ENCODE results near the gene DSCAML1. TPM values are rescaled to one million over a fixed set of nuclear protein-coding genes. Genes with fewer than 3 reads are reported as not detected.

DSCAML1 gene
- total RNA-seq, 1 donor from 2014 or later = 1.3 TPM

GRCh38 chr11:117502015-117502778, 294.8 kb downstream of the DSCAML1 start:
- Histone ChIP-seq H3K4me3 (no peak overlapping the region), H3K27ac (no peak overlapping the region), H3K4me1 (no peaks in the 10 kb centered on the region), H3K36me3 (no peaks in the 10 kb centered on the region), H3K9me3 (no peaks in the 10 kb centered on the region), H3K27me3 (no peaks in the 10 kb centered on the region)
- intact Hi-C loops (cut with DNase I) = no loop called here
- TF ChIP-seq, protein P1, sequence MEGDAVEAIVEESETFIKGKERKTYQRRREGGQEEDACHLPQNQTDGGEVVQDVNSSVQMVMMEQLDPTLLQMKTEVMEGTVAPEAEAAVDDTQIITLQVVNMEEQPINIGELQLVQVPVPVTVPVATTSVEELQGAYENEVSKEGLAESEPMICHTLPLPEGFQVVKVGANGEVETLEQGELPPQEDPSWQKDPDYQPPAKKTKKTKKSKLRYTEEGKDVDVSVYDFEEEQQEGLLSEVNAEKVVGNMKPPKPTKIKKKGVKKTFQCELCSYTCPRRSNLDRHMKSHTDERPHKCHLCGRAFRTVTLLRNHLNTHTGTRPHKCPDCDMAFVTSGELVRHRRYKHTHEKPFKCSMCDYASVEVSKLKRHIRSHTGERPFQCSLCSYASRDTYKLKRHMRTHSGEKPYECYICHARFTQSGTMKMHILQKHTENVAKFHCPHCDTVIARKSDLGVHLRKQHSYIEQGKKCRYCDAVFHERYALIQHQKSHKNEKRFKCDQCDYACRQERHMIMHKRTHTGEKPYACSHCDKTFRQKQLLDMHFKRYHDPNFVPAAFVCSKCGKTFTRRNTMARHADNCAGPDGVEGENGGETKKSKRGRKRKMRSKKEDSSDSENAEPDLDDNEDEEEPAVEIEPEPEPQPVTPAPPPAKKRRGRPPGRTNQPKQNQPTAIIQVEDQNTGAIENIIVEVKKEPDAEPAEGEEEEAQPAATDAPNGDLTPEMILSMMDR (IDR thresholded peaks at IDR 0.05) = no peak
- no peak for ATAC-seq
- DNase-seq = no peak

DNA sequence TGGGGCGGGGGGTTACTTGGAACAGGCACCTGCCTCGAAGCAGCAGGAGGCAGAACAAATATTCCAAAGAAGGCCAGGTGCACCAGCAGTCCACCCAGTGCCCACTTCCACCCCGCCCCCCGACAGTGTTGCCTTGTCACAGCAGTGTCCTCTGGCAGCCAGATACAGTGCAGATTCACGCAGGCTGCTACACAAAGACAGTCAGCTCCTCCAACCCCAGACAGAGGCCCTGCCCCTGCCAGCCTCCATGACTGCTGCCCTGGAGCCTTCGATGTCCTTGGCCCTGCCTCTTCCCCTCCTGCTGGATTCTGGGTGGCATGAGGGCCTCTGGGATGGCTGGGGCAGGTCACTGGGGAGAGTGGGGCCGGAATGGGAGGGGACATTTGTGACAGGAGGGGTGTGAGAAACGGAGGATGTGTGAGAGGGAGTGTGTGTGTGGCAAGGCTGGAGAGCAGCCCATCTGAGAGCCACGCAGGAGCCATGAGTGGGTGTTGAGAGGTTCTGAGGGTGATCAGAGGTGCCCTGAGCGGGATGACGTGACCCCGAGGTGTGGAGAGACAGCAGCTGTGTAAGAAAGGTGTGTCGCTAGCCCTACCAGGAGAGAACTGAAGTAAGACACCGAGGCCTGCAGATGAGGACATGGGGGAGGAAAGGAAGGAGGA, 295.6 kb downstream of the DSCAML1 start:
- TF ChIP-seq, protein P1 (IDR thresholded peaks at IDR 0.05) = no peak
- Histone ChIP-seq H3K27ac (no peak overlapping the region), H3K4me3 (no peak overlapping the region), H3K36me3 (no peaks in the 10 kb centered on the region), H3K9me3 (no peaks in the 10 kb centered on the region), H3K4me1 (no peaks in the 10 kb centered on the region), H3K27me3 (no peaks in the 10 kb centered on the region)
- DNase-seq (no peak), ATAC-seq (no peak)
- intact Hi-C loops (cut with DNase I) = no loop called here

DNA sequence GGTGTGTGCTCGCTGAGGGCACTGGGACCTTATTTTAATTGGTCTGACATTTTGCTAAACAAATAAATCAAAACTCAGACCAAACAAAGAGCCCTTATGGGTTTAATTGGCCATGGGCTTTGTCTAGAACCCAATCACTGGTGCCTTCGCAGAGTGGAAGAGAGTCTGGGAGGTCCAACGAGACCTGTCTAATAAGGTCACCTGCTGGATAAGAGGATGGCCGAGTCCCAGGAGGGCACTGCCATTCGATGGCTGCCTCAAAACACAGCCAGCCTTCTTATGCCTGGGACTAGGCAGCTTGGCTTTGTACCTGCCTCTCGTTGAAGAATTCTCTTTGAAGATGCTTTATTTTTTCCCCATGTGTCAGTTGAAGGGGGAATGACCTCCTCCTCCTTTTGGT, 298.2 kb downstream of the DSCAML1 start:
- intact Hi-C loops (cut with DNase I) = no loop called here
- Histone ChIP-seq H3K27ac (no peak overlapping the region), H3K36me3 (no peaks in the 10 kb centered on the region), H3K27me3 (no peaks in the 10 kb centered on the region), H3K9me3 (no peaks in the 10 kb centered on the region), H3K4me1 (no peaks in the 10 kb centered on the region), H3K4me3 (no peak overlapping the region)
- no peak for DNase-seq
- TF ChIP-seq, protein P1 (IDR thresholded peaks at IDR 0.05) = no peak
- no peak for ATAC-seq

DNA sequence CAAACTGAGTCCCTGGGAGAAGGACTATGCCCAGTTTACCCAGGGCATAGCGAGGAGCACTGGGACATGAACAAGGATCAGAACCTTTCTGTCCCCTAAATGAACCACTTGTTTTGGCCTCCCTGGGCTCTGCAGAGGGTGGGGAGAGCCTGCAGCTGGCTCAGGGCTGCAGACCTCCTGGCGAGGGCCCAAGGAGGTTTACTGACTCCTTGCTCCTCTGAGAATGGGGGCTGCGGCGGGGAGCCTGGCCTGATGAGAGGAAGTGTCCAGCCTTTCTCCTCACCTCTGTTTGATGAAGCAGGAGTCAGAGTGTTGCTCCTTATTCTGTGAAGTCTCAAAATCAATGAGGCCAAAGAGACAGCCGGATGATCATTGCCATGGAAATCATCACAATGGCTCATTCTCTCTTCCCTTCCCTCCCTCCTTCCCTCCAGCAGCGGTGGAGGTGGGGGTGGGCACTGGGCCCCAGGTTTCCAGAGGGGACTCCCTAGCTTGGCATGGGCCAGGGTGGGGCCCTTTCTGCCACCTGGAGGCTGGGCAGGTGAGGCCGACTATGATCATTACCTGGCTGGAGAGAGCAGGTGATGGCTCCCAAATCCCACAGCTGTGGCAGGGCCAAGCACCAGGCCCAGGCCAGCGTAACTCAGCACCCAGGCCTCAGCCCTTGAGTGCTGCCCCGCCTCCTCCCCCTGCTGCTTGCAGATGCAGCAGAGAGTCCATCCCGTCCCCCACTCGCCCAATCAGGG, 299.6 kb downstream of the DSCAML1 start:
- Histone ChIP-seq H3K27ac (no peak overlapping the region), H3K4me3 (no peak overlapping the region), H3K9me3 (no peaks in the 10 kb centered on the region), H3K27me3 (no peaks in the 10 kb centered on the region), H3K4me1 (no peaks in the 10 kb centered on the region), H3K36me3 (no peaks in the 10 kb centered on the region)
- TF ChIP-seq, protein P1 (IDR thresholded peaks at IDR 0.05) = no peak
- ATAC-seq = no peak
- intact Hi-C loops (cut with DNase I) = no loop called here
- no peak for DNase-seq

GRCh38 chr11:117495357-117495756, 301.7 kb downstream of the DSCAML1 start:
- no peaks in the 10 kb centered on the region for H3K9me3 ChIP-seq
- H3K27ac ChIP-seq = no peak overlapping the region
- H3K4me1 ChIP-seq = no peaks in the 10 kb centered on the region
- H3K4me3 ChIP-seq = no peak overlapping the region
- H3K27me3 ChIP-seq = no peaks in the 10 kb centered on the region
- DNase-seq (no peak), ATAC-seq (no peak)
- TF ChIP-seq, protein P1 (IDR thresholded peaks at IDR 0.05) = no peak
- H3K36me3 ChIP-seq = no peaks in the 10 kb centered on the region
- intact Hi-C loops (cut with DNase I) = no loop called here
